DMS 273 treated with DMSO at 0.1 percent for 48 hours (cell line): ENCODE measurements around the gene METTL14.

Experiments
- DNase-seq: peaks from one replicate; lab custom pipeline; 2025; lab: John Stamatoyannopoulos, UW

Gene METTL14

DNA sequence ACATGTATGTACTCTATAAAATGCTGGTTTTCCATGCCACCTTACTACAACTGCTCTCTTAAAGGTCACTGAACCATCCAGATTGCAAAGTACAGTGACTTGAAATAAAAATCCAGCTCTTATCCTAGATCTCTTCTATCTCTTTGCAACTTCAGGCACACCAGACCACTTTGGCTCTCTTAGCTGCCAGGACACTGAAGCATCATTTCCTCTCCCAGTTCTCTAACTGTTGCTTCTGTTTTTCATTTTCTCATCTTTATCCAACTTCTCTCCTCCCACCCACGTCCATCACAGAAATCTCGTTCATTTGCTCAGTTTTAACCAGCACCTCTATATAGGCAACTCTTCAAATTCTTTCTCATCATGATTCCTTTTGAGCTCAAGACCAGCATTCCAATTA is 74.3 kb downstream of the METTL14 start:
- no peak for DNase-seq

DNA sequence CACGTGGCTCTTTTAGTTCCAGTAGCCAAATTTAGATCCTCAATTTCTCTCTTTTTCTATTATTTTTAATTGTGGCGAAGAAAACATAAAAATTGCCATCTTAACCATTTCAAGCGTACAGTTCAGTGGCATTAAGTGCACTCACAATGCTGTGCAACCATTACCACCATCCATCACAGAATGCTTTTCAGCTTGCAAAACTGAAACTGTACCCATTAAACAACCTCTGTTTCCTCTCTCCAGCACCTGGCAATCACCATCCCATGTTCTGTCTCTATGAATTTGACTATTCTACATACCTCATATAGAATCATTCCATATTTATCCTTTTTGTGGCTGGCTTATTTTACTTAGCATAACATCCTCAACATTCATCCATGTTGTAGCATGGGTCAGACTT is 74.9 kb downstream of the METTL14 start:
- no peak for DNase-seq

DNA sequence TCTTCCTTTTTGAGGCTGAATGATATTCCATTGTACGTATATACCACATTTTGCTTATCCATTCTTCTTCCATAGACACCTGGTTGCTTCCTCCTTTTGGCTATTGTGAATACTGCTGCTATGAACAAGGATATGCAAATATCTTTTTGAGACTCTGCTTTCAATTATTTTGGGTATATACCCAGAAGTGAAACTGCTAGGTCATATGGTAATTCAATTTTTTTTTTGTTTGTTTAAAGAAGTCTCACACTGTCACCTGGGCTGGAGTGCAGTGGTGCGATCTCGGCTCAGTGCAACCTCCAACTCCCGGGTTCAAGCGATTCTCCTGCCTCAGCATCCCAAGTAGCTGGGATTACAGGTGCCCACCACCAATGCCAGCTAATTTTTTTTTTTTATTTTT is 75.3 kb downstream of the METTL14 start:
- DNase-seq, result no peak

DNA sequence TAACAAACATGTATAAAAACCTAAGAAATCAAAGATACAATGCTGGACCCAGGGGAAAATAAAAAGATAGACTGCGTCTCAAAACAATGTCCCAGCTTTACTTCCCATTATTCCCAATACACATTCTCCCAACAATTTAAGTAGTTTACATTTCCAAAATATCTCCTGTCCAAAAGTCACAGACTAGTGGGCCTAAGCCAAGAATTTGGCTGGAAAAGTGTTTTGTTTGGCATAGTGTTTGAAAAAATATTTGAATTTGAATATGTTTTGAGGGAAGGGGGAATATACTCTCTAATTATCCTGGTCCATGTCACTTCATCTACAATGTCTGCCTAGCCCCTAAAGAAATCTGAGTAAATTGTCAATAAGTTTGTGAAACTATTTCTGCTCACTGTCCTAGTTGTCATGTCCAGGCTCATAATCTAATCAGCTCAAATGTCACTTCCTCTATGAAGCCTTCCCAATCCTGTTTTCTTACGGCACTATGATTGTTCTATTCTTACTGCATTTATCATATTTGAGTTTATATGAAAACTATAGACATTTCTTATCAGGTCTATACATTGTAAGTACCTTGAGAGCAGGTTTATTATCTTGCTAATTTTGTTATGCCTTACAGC is 76.3 kb downstream of the METTL14 start:
- DNase-seq, result no peak

DNA sequence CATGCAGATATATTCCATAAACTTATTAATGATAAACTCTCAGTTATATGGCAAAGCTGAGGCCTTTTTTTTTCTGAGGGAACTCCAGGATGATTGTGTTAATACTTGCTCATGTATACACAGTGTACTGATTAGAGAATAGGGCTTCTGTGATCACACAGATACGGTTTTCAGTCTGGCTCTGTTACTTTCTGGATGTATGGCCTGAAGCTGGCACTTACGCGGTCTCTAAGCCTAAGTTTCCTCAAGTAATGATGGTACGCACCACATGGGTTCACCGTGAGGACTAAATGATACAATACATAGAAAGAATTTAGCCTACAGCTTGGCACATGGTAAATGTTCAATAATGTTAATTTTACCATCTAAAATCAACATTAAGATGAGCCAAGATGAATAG is 77.0 kb downstream of the METTL14 start:
- DNase-seq, result no peak

DNA sequence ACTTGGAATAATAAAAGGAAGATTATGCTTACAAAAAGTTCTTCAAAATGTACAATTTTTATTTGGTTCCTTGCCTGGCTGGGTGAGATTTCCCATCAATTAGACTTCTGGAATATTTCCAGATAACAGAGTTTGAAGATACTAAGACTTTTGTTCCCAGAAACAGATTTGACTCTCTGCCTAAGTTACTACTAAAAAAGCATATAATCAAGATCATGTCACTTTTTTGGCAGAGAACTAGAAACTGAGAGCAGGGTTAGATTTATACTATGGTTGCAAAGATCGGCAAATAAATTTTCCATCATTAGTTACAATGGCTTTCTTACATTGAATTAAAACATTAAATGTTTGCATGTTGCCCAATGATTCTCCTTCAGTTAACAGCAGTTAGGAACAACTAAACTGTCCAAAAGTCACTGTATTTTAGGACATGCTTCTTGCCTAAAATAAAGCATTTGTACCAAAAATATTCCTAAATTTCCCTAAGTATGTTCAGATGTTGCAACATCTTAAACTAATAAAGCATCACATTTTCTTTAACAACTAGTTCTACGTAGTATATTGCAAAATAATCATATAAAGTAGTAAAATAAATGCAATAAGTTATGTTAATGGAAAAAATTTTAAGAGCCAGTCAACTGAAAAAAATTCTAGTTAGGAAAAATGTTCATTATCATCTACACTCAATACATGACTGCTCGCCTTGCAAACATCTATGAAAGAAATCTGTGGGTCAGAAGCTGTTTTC is 77.7 kb downstream of the METTL14 start:
- DNase-seq, result no peak
